ENCODE measurements around the gene ZBTB20.

Gene ZBTB20

GRCh38 chr3:114558271-114558670 is 588.8 kb downstream of the ZBTB20 start:
- DNase-seq: no peak

DNA sequence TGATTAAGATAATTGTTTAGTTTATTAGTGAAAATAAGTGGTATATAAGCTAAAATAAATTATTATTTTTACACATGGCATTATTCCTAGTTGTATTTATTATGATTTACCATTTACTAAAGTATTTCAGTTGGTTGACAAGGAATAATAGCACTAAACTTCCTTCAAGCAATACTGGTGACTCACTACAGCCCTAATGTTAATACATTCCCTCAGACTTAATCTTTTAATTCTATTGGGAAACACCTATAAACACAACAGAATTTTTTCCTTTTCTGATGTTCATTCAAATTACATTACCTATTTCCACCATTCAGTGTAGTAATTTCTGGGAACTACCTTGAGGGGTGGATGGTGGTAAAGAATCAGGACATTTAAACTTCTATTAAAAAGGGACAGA is 589.3 kb downstream of the ZBTB20 start:
- DNase-seq: no peak

- DNase-seq: no peak
These were observed 590.4 kb downstream of the ZBTB20 start for GRCh38 chr3:114556657-114557213.

- DNase-seq: no peak
These were observed 592.4 kb downstream of the ZBTB20 start for GRCh38 chr3:114554731-114555130.

DNA sequence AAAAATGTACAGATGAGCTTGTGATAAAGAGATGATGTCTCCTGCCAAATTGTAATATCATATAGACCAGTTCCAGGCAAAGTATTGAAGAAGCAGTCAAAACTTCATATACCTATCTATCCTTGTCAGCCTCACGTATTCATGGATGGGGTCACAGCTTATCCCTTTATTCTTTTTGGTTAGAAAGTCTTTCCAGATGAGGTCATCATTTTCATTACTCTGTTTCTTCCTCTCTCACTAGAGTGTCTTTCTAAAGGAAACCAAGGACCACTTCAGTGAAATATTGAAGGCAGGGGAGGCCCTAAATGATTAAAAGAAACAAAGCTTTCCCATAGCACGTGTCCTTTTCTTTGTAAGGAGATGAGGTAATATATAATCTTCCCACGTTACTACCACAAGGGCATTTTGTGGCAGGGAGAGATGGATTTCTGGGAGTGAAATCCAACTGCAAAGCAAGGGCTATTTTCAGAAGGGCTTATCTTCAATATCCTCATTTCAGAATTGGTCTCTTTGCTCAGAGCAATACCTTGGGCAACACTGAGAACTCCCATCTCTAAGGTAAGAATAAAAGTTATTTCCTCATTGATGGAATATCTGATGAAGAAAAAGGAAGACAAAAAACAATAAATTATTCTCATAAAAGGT is 593.0 kb downstream of the ZBTB20 start:
- no peak for DNase-seq

DNA sequence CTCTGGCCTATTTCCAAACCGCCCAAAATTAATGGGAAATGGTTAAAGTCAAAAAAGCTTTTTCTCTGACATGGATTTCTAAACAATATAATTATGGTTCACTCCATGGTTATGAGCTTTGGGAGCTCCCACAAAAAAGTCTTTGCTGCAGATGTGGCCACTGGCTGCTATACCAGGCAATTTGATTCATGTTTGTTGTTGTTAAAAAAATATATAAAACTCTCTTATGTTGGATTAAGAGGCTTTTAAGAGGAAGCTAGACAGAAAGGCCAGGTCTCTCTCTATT is 594.6 kb downstream of the ZBTB20 start:
- no peak for DNase-seq

GRCh38 chr3:114551770-114552526 is 595.1 kb downstream of the ZBTB20 start:
- DNase-seq: peak; percentile 5

DNA sequence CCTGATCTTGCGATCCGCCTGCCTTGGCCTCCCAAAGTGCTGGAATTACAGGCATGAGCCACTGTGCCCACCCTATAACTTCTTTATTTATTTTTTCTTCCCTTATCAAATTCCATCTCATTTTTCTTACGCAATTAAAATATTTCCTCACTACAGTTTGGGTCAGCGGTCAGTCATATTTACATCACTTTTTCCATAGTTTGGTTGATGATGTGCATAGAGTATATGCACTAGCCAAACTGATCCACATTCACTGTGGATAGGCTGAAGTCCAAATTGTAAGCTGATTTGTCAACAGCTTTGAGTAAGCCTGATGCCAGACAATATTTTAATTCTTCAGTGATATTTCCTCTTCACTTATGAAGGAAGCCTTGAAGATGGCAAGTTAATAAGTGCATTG is 596.9 kb downstream of the ZBTB20 start:
- DNase-seq: no peak

GRCh38 chr3:114545193-114545592 is 601.9 kb downstream of the ZBTB20 start:
- DNase-seq: no peak

GRCh38 chr3:114542359-114542758 is 604.7 kb downstream of the ZBTB20 start:
- no peak for DNase-seq

DNA sequence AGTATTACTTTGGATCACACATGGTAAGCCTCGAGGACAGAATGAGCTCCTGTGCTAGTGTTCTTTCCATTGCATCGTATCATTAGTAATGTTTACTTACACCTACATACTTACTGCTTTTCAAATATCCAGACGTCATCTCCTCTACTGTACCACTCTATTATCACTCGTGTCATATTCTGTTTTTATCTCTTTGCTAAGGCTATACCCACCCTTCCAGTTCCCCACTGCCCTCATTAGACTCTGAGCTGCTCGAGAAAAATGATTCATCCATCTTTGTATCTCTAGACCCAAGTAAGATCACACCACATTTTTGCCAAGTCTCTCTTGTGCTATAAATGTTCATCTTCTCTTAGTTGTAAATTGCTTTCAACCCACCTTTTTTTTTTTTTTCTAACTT is 607.6 kb downstream of the ZBTB20 start:
- no peak for DNase-seq

DNA sequence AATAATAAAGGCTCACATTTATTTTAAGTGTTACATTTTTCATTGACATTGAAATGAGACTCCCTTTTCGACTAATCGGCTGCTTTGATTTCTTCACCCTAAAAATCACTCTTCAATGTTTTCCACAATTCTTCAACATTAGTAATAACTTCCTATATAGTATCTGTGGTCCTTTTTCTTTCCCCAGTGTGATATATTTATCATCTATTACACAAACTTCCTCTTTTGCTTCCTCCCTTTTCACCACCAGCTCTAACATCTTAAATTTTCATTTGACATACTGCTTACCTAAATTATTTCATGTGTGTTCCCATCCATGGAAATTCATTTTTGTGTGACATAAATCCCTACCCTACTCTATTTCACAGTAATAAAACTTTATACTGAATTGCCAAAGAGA is 608.9 kb downstream of the ZBTB20 start:
- no peak for DNase-seq

DNA sequence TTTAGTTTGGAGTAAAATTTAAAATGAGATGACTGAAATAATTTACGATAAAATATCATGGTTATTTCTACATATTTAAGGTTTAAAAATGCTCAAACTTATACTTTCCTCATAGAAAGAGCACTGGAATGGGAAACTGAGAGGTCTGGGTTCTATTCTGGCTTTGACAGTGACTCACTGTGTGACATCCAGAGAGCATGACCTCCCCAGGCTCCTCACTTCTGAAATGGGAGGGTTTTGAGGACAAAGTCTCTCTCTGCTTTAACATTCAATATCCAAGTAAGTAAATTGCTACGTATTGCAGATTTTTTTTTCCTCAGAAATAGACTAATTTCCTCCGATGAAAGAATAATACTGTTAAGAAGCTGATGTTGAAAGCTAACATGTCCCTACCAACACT is 618.6 kb downstream of the ZBTB20 start:
- DNase-seq: no peak

- peak; percentile 9 for DNase-seq
These were observed 619.9 kb downstream of the ZBTB20 start for GRCh38 chr3:114527036-114527644.

GRCh38 chr3:114525278-114525677 is 621.8 kb downstream of the ZBTB20 start:
- DNase-seq: no peak

- no peak for DNase-seq
These were observed 627.7 kb downstream of the ZBTB20 start for GRCh38 chr3:114519415-114519814.

DNA sequence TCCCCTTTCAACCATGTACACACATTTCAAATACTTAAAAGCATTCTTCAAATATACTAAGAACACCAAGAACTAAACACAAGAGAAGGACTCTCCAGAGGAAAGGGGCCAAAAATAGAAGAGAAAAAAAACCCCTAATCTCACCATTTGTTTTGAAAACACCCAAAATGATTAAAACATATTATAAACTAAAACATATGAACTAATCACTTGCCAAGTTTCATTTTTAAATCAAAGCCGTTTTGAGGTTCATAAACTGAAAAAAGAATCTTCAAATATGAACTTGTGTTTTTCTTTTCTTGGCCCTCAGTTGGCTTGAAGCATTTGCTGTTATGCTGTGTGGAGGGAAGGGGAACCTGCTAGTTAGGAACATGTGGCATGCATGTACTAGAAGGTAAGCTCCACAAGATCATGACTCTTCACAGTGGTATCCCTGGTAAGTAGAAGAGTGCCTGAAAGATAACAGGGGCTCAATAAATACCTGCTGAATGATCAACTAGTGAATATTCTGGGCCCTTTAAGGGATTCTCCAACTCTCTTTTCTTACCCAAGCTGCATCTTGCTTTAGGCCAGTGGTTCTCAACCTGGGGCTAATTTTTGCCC is 628.8 kb downstream of the ZBTB20 start:
- DNase-seq: no peak

DNA sequence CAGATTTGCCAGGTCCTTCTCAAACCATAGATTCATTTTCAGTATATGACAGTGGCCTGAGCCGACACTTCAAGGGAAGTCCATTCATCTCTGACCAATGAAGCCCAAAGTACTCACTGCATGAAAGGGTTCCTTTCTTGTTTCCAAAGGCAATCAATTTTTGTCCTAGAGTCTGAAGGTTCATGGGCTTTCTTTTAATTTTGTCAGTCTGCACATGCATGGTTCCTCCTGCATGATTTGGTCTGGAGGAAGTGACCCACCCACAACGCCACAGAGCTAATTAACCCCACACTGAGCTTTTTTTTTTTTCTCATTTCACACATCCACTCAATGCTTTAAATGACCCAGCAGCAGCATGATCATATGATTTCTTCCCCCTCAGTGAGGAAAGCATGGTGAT is 636.9 kb downstream of the ZBTB20 start:
- DNase-seq: no peak

- DNase-seq: no peak
These were observed 637.3 kb downstream of the ZBTB20 start for GRCh38 chr3:114509756-114510155.

DNA sequence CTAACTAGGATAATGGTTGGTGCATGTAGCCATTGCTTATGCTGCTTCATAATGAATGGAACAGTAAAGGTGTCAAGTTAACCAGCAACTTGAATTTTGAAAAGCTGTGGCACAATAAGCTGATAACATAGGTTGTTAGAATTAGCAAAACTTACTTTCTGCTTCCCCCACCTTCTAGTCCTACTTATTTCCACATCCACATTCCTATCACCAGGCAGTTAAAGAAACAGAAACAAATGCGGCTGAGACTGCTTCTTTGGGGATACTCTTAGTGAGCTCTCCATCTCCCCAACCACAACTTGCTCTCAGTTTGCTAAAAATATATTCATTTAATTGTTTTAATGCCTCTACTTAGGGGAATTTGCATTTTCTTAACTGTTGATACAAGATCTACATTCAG is 638.1 kb downstream of the ZBTB20 start:
- no peak for DNase-seq

DNA sequence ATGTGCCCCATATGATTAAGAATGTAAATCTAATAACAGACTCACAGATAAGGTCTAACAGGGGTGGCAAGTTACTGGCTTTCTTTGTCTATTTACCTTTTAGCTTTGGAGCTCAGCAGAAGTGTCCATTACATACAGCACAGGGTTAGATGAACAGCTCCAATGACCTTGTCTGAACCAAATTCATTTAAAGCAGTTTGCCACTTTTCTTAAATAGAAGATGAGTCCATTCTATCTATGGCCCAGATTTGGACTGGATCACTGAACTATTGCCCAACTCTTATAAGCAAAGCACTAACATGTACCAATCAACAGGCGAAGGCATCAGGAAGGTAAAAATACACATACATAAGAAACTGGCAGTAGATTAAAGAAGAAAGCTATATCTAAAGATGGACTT is 638.9 kb downstream of the ZBTB20 start:
- DNase-seq: no peak

DNA sequence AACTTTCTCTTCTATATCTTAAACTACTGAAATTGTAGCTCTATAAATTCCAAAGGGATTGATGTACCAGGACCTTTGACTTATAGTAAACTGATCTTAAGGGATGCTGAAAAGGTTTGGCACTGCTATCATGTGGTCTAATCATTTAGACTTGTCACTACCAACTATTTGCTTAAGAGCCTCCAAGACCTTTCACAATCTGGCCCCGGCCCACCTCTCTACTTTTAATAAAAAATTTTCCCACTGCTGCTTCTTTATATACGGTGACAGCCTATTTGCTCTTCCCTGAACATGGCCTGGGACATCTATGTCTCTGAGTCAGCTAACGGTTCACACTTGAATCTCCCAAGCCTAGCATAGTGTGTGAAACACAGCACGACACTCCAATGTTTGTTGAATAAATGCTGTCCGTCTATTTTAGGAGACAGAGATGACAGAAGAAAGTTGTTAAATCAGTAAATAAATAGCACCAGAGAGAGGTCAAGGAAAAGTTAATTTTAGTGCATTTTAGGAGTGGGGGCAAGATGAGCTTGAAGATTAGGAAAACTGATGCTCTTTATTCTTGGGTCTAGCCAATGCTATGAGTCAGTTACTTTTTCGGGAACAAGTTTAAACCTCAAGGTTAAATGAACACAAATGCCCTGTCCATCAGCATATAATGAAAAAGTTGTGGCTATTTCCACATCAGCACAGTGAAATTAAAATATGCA is 640.3 kb downstream of the ZBTB20 start:
- DNase-seq: no peak

DNA sequence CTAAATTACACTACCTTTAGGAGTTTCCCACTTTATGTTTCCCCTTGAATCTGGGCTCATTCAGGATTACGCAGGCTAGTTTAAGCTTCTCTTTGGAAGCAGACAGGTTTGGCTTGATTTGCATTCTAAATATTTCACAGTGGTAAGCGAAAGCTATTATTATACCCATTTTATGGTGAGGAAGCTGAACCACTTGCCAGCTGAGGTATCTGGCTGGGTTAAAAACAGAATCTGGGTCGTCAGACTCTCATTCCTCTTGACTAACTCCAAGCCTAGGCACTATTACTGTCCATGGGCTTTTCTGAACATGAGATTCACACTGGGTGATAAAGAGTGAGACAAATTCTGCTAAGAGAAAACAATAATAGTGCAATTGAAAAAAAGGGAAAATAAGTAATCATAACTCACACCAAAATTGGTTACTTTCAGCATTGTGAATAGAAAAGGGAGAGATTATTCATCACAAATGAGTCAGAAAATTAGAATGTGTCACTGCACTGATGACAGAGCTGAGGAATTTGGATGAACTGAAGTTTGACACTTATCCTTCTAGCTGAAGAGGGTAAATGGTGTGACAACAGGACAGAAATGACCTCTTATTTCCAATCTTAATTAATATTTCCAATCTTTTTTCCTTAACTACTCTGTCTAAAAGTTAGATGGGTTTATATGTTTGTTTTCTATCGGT is 642.0 kb downstream of the ZBTB20 start:
- no peak for DNase-seq

Data from activated CD4-positive, alpha-beta T cell treated with anti-CD3 and anti-CD28 coated beads for 48 hours (primary cell).